ENCODE data around the gene S100A2.
A peak's percentile ranks its signal among the peaks of the same experiment; 100 is the strongest.

S100A2 gene

DNA sequence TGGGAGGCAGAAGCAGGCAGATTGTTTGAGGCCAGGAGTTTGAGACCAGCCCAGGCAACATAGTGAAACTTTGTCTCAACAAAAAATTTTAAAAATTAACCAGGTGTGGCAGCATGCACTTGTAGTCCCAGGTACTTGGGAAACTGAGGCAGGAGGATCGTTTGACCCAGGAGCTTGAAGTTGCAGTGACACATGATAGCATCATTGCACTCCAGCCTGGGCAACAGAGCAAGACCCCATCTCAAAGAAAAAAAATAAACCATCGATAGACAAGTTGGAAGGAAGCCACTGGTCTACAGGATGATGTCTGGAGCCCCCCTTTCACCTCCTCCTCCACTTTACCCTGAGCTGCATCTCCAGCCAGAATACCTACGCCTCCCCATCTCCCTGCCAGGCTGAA lies 46.4 kb downstream of the S100A2 start:
- Histone ChIP-seq H3K18ac (ENCODE audit: low read depth in 1 of 2, low read length in 2 of 2) (no peak overlapping the region), H3K14ac (ENCODE audit: low read length in 2 of 2) (no peak overlapping the region), H4K8ac (ENCODE audit: low read length) (no peak overlapping the region), H3K27ac (ENCODE audit: low read length, poor library complexity, severe bottlenecking) (no peak overlapping the region), H3K9ac (ENCODE audit: low read length) (no peak overlapping the region), H2BK15ac (ENCODE audit: low read depth, poor library complexity, severe bottlenecking) (no peak overlapping the region), H3K9me3 (ENCODE audit: control insufficient read depth, low read length) (no peaks in the 10 kb centered on the region), H3K79me1 (replicated peaks; ENCODE audit: low read length, poor library complexity, severe bottlenecking) (no peaks in the 10 kb centered on the region), H3K4me3 (ENCODE audit: insufficient read depth in 1 of 2, low read depth in 1 of 2, low read length in 2 of 2) (no peak overlapping the region), H2AFZ (ENCODE audit: low read depth, low read length) (no peak overlapping the region), H2BK12ac (ENCODE audit: low read length in 2 of 2) (no peak overlapping the region), H3K4me2 (ENCODE audit: low read length, poor library complexity, severe bottlenecking) (no peak overlapping the region), H2BK120ac (ENCODE audit: low read depth, low read length) (no peak overlapping the region), H3K23ac (ENCODE audit: low read length in 2 of 2) (no peak overlapping the region), H3K4me1 (ENCODE audit: control insufficient read depth, insufficient read depth, low read depth, low read length) (peaks cover 2% of the 10 kb centered on the region), H4K91ac (ENCODE audit: low read length) (no peak overlapping the region), H2BK5ac (ENCODE audit: low read depth, low read length, poor library complexity, severe bottlenecking) (no peak overlapping the region), H3K4ac (ENCODE audit: low read depth in 1 of 2, low read length in 2 of 2) (no peak overlapping the region), H2AK5ac (ENCODE audit: low read length, severe bottlenecking) (no peak overlapping the region), H3K36me3 (ENCODE audit: control insufficient read depth in 1 of 2, insufficient read depth in 2 of 2, low read depth in 1 of 2, low read length in 2 of 2) (no peaks in the 10 kb centered on the region), H3K27me3 (ENCODE audit: control insufficient read depth in 1 of 2, insufficient read depth in 1 of 2, low read length in 2 of 2) (no peaks in the 10 kb centered on the region)
- WGBS: 95% methylated on average over 3 of the region's 3 CpGs
- no peak for DNase-seq

GRCh38 chr1:153515504-153516394 lies 49.9 kb downstream of the S100A2 start:
- Histone ChIP-seq H3K27me3 (ENCODE audit: control insufficient read depth in 1 of 2, insufficient read depth in 1 of 2, low read length in 2 of 2) (no peaks in the 10 kb centered on the region), H4K8ac (ENCODE audit: low read length) (no peak overlapping the region), H2AK5ac (ENCODE audit: low read length, severe bottlenecking) (no peak overlapping the region), H4K91ac (ENCODE audit: low read length) (peak overlapping the region; percentile 35), H3K4me1 (ENCODE audit: control insufficient read depth, insufficient read depth, low read depth, low read length) (peaks cover 4% of the 10 kb centered on the region), H3K9me3 (ENCODE audit: control insufficient read depth, low read length) (no peaks in the 10 kb centered on the region), H2BK5ac (ENCODE audit: low read depth, low read length, poor library complexity, severe bottlenecking) (no peak overlapping the region), H3K18ac (ENCODE audit: low read depth in 1 of 2, low read length in 2 of 2) (no peak overlapping the region), H2BK15ac (ENCODE audit: low read depth, poor library complexity, severe bottlenecking) (peak overlapping the region; percentile 65), H2BK120ac (ENCODE audit: low read depth, low read length) (no peak overlapping the region), H2BK12ac (ENCODE audit: low read length in 2 of 2) (peak overlapping the region in 1 of 2 experiments; percentile 46), H3K4me3 (ENCODE audit: insufficient read depth in 1 of 2, low read depth in 1 of 2, low read length in 2 of 2) (no peak overlapping the region), H3K36me3 (ENCODE audit: control insufficient read depth in 1 of 2, insufficient read depth in 2 of 2, low read depth in 1 of 2, low read length in 2 of 2) (no peaks in the 10 kb centered on the region), H3K4ac (ENCODE audit: low read depth in 1 of 2, low read length in 2 of 2) (no peak overlapping the region), H2AFZ (ENCODE audit: low read depth, low read length) (no peak overlapping the region), H3K4me2 (ENCODE audit: low read length, poor library complexity, severe bottlenecking) (no peak overlapping the region), H3K79me1 (replicated peaks; ENCODE audit: low read length, poor library complexity, severe bottlenecking) (no peaks in the 10 kb centered on the region), H3K27ac (ENCODE audit: low read length, poor library complexity, severe bottlenecking) (no peak overlapping the region), H3K9ac (ENCODE audit: low read length) (no peak overlapping the region), H3K23ac (ENCODE audit: low read length in 2 of 2) (no peak overlapping the region), H3K14ac (ENCODE audit: low read length in 2 of 2) (no peak overlapping the region)
- 63% methylated on average over 8 of the region's 8 CpGs for WGBS
- no peak for DNase-seq

DNA sequence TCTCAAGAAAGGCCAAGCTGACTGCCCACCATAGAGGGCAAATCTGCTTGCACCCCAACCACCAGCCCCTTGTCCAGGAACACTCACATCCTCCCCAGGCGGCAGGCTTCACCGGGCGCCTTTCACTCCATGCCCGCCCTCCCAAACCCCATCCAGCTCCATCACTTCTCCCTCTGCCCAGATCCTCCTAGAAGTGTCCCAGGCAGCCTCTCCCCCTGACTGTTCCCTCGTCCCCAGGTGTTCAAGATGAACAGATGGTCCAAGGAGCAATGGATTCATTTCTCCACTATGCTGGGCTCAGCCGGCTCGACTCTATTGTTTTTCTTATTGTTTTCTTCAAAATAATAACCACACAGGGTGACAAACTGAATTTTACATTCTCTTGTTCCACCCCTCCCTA lies 52.0 kb downstream of the S100A2 start:
- Histone ChIP-seq H2BK5ac (ENCODE audit: low read depth, low read length, poor library complexity, severe bottlenecking) (no peak overlapping the region), H2BK12ac (ENCODE audit: low read length in 2 of 2) (no peak overlapping the region), H3K4me1 (ENCODE audit: control insufficient read depth, insufficient read depth, low read depth, low read length) (peaks cover 4% of the 10 kb centered on the region), H3K14ac (ENCODE audit: low read length in 2 of 2) (no peak overlapping the region), H4K91ac (ENCODE audit: low read length) (no peak overlapping the region), H3K4me3 (ENCODE audit: insufficient read depth in 1 of 2, low read depth in 1 of 2, low read length in 2 of 2) (no peak overlapping the region), H4K8ac (ENCODE audit: low read length) (no peak overlapping the region), H3K27me3 (ENCODE audit: control insufficient read depth in 1 of 2, insufficient read depth in 1 of 2, low read length in 2 of 2) (no peaks in the 10 kb centered on the region), H3K18ac (ENCODE audit: low read depth in 1 of 2, low read length in 2 of 2) (no peak overlapping the region), H3K9me3 (ENCODE audit: control insufficient read depth, low read length) (no peaks in the 10 kb centered on the region), H2BK15ac (ENCODE audit: low read depth, poor library complexity, severe bottlenecking) (no peak overlapping the region), H2AFZ (ENCODE audit: low read depth, low read length) (no peak overlapping the region), H3K4me2 (ENCODE audit: low read length, poor library complexity, severe bottlenecking) (no peak overlapping the region), H3K4ac (ENCODE audit: low read depth in 1 of 2, low read length in 2 of 2) (no peak overlapping the region), H3K36me3 (ENCODE audit: control insufficient read depth in 1 of 2, insufficient read depth in 2 of 2, low read depth in 1 of 2, low read length in 2 of 2) (no peaks in the 10 kb centered on the region), H3K27ac (ENCODE audit: low read length, poor library complexity, severe bottlenecking) (no peak overlapping the region), H2BK120ac (ENCODE audit: low read depth, low read length) (no peak overlapping the region), H2AK5ac (ENCODE audit: low read length, severe bottlenecking) (no peak overlapping the region), H3K79me1 (replicated peaks; ENCODE audit: low read length, poor library complexity, severe bottlenecking) (no peaks in the 10 kb centered on the region), H3K9ac (ENCODE audit: low read length) (no peak overlapping the region), H3K23ac (ENCODE audit: low read length in 2 of 2) (no peak overlapping the region)
- 94% methylated on average over 7 of the region's 7 CpGs for WGBS
- no peak for DNase-seq

- H3K4me2 ChIP-seq (ENCODE audit: low read length, poor library complexity, severe bottlenecking): no peak overlapping the region
- no peaks in the 10 kb centered on the region for H3K79me1 ChIP-seq (replicated peaks; ENCODE audit: low read length, poor library complexity, severe bottlenecking)
- no peak overlapping the region for H2BK12ac ChIP-seq (ENCODE audit: low read length in 2 of 2)
- H2BK5ac ChIP-seq (ENCODE audit: low read depth, low read length, poor library complexity, severe bottlenecking): no peak overlapping the region
- H2AFZ ChIP-seq (ENCODE audit: low read depth, low read length): no peak overlapping the region
- no peaks in the 10 kb centered on the region for H3K36me3 ChIP-seq (ENCODE audit: control insufficient read depth in 1 of 2, insufficient read depth in 2 of 2, low read depth in 1 of 2, low read length in 2 of 2)
- 100% methylated on average over 1 of the region's 3 CpGs for WGBS
- no peak overlapping the region for H2AK5ac ChIP-seq (ENCODE audit: low read length, severe bottlenecking)
- no peak overlapping the region for H2BK15ac ChIP-seq (ENCODE audit: low read depth, poor library complexity, severe bottlenecking)
- no peak overlapping the region for H3K14ac ChIP-seq (ENCODE audit: low read length in 2 of 2)
- H3K4me1 ChIP-seq (ENCODE audit: control insufficient read depth, insufficient read depth, low read depth, low read length): peaks cover 8% of the 10 kb centered on the region
- H3K9me3 ChIP-seq (ENCODE audit: control insufficient read depth, low read length): no peaks in the 10 kb centered on the region
- H3K9ac ChIP-seq (ENCODE audit: low read length): no peak overlapping the region
- H3K4ac ChIP-seq (ENCODE audit: low read depth in 1 of 2, low read length in 2 of 2): no peak overlapping the region
- peak overlapping the region; percentile 21 for H2BK120ac ChIP-seq (ENCODE audit: low read depth, low read length)
- no peak for DNase-seq
- H4K91ac ChIP-seq (ENCODE audit: low read length): no peak overlapping the region
- H3K23ac ChIP-seq (ENCODE audit: low read length in 2 of 2): no peak overlapping the region
- H3K4me3 ChIP-seq (ENCODE audit: insufficient read depth in 1 of 2, low read depth in 1 of 2, low read length in 2 of 2): no peak overlapping the region
- H3K27me3 ChIP-seq (ENCODE audit: control insufficient read depth in 1 of 2, insufficient read depth in 1 of 2, low read length in 2 of 2): no peaks in the 10 kb centered on the region
- H3K18ac ChIP-seq (ENCODE audit: low read depth in 1 of 2, low read length in 2 of 2): no peak overlapping the region
- no peak overlapping the region for H4K8ac ChIP-seq (ENCODE audit: low read length)
- H3K27ac ChIP-seq (ENCODE audit: low read length, poor library complexity, severe bottlenecking): no peak overlapping the region
Measured at GRCh38 chr1:153513023-153513422, 52.6 kb downstream of the S100A2 start.
